SK-N-SH (cell line): ENCODE results near the gene PDCD1.

Experiments used
- SMC3 ChIP-seq: IDR thresholded peaks from 2 replicates; pipeline ENCODE4 v1.6.1; 2012; ENCODE audit warnings: low read depth, low read length, improper control_type of control experiment
- TF ChIP-seq, protein P1 (sequence below): fragments of 200-600 bp; sonication (generic); IDR thresholded peaks from 2 replicates; pipeline ENCODE4 v1.6.1; 2017; ENCODE audit warnings: antibody characterized with exemption, mild to moderate bottlenecking, moderate library complexity

DNA sequence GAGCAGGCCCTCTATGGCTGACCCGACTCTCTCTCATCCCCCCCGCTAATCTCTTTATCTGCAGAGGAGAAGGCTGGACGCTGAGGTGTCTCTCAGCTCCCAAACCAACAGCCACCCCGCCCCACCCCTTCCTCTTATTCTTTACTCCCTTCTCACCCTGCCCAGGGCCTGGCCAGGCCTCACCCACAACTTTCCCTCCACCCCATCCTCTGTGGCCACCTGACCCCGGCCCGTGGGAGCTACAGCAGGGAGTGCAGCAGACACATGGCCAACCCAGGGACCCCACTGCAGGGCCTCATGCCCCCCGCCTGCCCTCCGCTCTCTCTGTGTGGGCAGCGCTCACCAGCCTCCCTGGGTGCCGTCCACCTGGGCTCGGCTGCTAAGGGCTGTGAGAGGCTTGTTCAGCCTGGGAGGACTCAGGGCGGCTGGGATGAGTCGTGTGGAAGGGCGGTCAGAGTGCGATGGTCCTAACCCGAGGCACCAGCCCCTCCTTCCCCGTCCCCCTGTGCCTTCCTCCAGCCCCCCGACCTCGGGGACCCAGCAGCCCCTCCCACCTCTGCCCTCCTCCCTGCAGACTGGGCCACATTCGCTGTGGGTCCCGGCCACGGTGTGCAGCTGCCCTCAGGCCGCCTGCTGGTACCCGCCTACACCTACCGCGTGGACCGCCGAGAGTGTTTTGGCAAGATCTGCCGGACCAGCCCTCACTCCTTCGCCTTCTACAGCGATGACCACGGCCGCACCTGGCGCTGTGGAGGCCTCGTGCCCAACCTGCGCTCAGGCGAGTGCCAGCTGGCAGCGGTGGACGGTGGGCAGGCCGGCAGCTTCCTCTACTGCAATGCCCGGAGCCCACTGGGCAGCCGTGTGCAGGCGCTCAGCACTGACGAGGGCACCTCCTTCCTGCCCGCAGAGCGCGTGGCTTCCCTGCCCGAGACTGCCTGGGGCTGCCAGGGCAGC, 42.9 kb downstream of the PDCD1 start:
- TF ChIP-seq, protein P1, sequence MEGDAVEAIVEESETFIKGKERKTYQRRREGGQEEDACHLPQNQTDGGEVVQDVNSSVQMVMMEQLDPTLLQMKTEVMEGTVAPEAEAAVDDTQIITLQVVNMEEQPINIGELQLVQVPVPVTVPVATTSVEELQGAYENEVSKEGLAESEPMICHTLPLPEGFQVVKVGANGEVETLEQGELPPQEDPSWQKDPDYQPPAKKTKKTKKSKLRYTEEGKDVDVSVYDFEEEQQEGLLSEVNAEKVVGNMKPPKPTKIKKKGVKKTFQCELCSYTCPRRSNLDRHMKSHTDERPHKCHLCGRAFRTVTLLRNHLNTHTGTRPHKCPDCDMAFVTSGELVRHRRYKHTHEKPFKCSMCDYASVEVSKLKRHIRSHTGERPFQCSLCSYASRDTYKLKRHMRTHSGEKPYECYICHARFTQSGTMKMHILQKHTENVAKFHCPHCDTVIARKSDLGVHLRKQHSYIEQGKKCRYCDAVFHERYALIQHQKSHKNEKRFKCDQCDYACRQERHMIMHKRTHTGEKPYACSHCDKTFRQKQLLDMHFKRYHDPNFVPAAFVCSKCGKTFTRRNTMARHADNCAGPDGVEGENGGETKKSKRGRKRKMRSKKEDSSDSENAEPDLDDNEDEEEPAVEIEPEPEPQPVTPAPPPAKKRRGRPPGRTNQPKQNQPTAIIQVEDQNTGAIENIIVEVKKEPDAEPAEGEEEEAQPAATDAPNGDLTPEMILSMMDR, result no peak
- no peak for TF ChIP-seq SMC3
